KOPT-K1 (cell line): Measurements from ENCODE around the gene NCK1.
"Not testable (repeated sequence)": the region's sequence is repeated elsewhere in the genome, so short reads cannot be mapped to it uniquely, and the experiment has no call there.

Source experiments
- H3K27ac ChIP-seq: fragments of 200-600 bp; sonication (generic); 2 replicates; pipeline ENCODE4 v1.5.1; 2016; ENCODE audit warnings: antibody characterized with exemption, mild to moderate bottlenecking, low read depth, low read length; ENCODE audit not compliant: poor library complexity, severe bottlenecking
- H3K36me3 ChIP-seq: fragments of 200-600 bp; sonication (generic); 2 replicates; pipeline ENCODE4 v1.5.1; 2017; ENCODE audit warnings: antibody characterized with exemption, mild to moderate bottlenecking, low read length, moderate library complexity; ENCODE audit not compliant: insufficient read depth
- H3K9me3 ChIP-seq: fragments of 200-600 bp; sonication (generic); 2 replicates; pipeline ENCODE4 v1.5.1; 2017; ENCODE audit warnings: antibody characterized with exemption, low read length, mild to moderate bottlenecking; ENCODE audit not compliant: insufficient read depth, poor library complexity, severe bottlenecking

NCK1 gene

GRCh38 chr3:136891934-136892855 lies 30.2 kb downstream of the NCK1 start:
- Histone ChIP-seq H3K36me3 (peaks cover 24% of the 10 kb centered on the region), H3K9me3 (peaks cover 17% of the 10 kb centered on the region), H3K27ac (no peak overlapping the region)

- H3K9me3 ChIP-seq = peaks cover 17% of the 10 kb centered on the region
- H3K27ac ChIP-seq = no peak overlapping the region
- H3K36me3 ChIP-seq = peaks cover 19% of the 10 kb centered on the region
Observed at GRCh38 chr3:136893848-136894443, 31.9 kb downstream of the NCK1 start.

GRCh38 chr3:136897171-136897570 lies 35.2 kb downstream of the NCK1 start:
- H3K36me3 ChIP-seq, H3K9me3 ChIP-seq: not testable (repeated sequence)
- H3K27ac ChIP-seq = peak overlapping the region; percentile 24

- peak overlapping the region; percentile 39 for H3K27ac ChIP-seq
- H3K9me3 ChIP-seq = peaks cover 22% of the 10 kb centered on the region
- H3K36me3 ChIP-seq = peaks cover 9% of the 10 kb centered on the region
Observed at GRCh38 chr3:136898549-136898948, 36.5 kb downstream of the NCK1 start.

GRCh38 chr3:136898954-136899353 lies 36.9 kb downstream of the NCK1 start:
- Histone ChIP-seq H3K27ac (peak overlapping the region; percentile 39), H3K9me3 (peaks cover 26% of the 10 kb centered on the region), H3K36me3 (peaks cover 9% of the 10 kb centered on the region)

GRCh38 chr3:136899622-136900158 lies 37.7 kb downstream of the NCK1 start:
- H3K36me3 ChIP-seq = peaks cover 9% of the 10 kb centered on the region
- H3K27ac ChIP-seq = peak overlapping the region; percentile 39
- peaks cover 34% of the 10 kb centered on the region for H3K9me3 ChIP-seq

- not testable (repeated sequence) for H3K27ac ChIP-seq, H3K36me3 ChIP-seq
- H3K9me3 ChIP-seq = peaks cover 38% of the 10 kb centered on the region
Observed at GRCh38 chr3:136900694-136901093, 38.7 kb downstream of the NCK1 start.

- Histone ChIP-seq H3K36me3 (peaks cover 4% of the 10 kb centered on the region), H3K9me3 (peaks cover 38% of the 10 kb centered on the region), H3K27ac (no peak overlapping the region)
Observed at GRCh38 chr3:136901391-136901790, 39.4 kb downstream of the NCK1 start.

- not testable (repeated sequence) for H3K27ac ChIP-seq, H3K36me3 ChIP-seq
- peaks cover 38% of the 10 kb centered on the region for H3K9me3 ChIP-seq
Observed at GRCh38 chr3:136902530-136902929, 40.5 kb downstream of the NCK1 start.

GRCh38 chr3:136903899-136904298 lies 41.9 kb downstream of the NCK1 start:
- H3K36me3 ChIP-seq = no peaks in the 10 kb centered on the region
- peaks cover 38% of the 10 kb centered on the region for H3K9me3 ChIP-seq

GRCh38 chr3:136904746-136905145 lies 42.7 kb downstream of the NCK1 start:
- peaks cover 38% of the 10 kb centered on the region for H3K9me3 ChIP-seq
- H3K27ac ChIP-seq = no peak overlapping the region
- no peaks in the 10 kb centered on the region for H3K36me3 ChIP-seq

More at GRCh38 chr3:136903899-136904298, 41.9 kb downstream of the NCK1 start:
- no peak overlapping the region for H3K27ac ChIP-seq

GRCh38 chr3:136905549-136905948 lies 43.5 kb downstream of the NCK1 start:
- H3K27ac ChIP-seq = no peak overlapping the region
- peaks cover 31% of the 10 kb centered on the region for H3K9me3 ChIP-seq

GRCh38 chr3:136906725-136907124 lies 44.7 kb downstream of the NCK1 start:
- H3K9me3 ChIP-seq = peaks cover 31% of the 10 kb centered on the region
- no peaks in the 10 kb centered on the region; the same call in 1 of the 2 replicates for H3K36me3 ChIP-seq
- peak overlapping the region; percentile 5 for H3K27ac ChIP-seq

More at GRCh38 chr3:136905549-136905948, 43.5 kb downstream of the NCK1 start:
- H3K36me3 ChIP-seq = no peaks in the 10 kb centered on the region

- peaks cover 4% of the 10 kb centered on the region for H3K36me3 ChIP-seq
- H3K9me3 ChIP-seq = peaks cover 18% of the 10 kb centered on the region
- no peak overlapping the region for H3K27ac ChIP-seq
Observed at GRCh38 chr3:136908297-136908696, 46.3 kb downstream of the NCK1 start.

GRCh38 chr3:136909187-136909586 lies 47.2 kb downstream of the NCK1 start:
- H3K27ac ChIP-seq = peak overlapping the region; percentile 26
- H3K9me3 ChIP-seq = peaks cover 9% of the 10 kb centered on the region
- peaks cover 4% of the 10 kb centered on the region for H3K36me3 ChIP-seq
